Measurements from ENCODE around the gene EHBP1.

Gene EHBP1

GRCh38 chr2:62923881-62924280 lies 218.4 kb downstream of the EHBP1 start:
- no peak overlapping the region for H3K4me3 ChIP-seq (ENCODE audit: low read depth, low read length)
- H3K4me1 ChIP-seq (ENCODE audit: control insufficient read depth, insufficient read depth, low read length), result no peaks in the 10 kb centered on the region
- H3K9me3 ChIP-seq (ENCODE audit: control insufficient read depth, insufficient read depth, low read length), result no peaks in the 10 kb centered on the region
- no peaks in the 10 kb centered on the region for H3K36me3 ChIP-seq (ENCODE audit: control insufficient read depth, insufficient read depth, low read length)
- H3K27me3 ChIP-seq (ENCODE audit: control insufficient read depth, insufficient read depth, low read length), result no peaks in the 10 kb centered on the region
- H3K9ac ChIP-seq (ENCODE audit: low read depth, low read length), result no peak overlapping the region

GRCh38 chr2:62928015-62928414 lies 222.5 kb downstream of the EHBP1 start:
- Histone ChIP-seq H3K4me3 (ENCODE audit: low read depth, low read length) (no peak overlapping the region), H3K9ac (ENCODE audit: low read depth, low read length) (no peak overlapping the region), H3K36me3 (ENCODE audit: control insufficient read depth, insufficient read depth, low read length) (no peaks in the 10 kb centered on the region), H3K9me3 (ENCODE audit: control insufficient read depth, insufficient read depth, low read length) (no peaks in the 10 kb centered on the region), H3K4me1 (ENCODE audit: control insufficient read depth, insufficient read depth, low read length) (no peaks in the 10 kb centered on the region), H3K27me3 (ENCODE audit: control insufficient read depth, insufficient read depth, low read length) (no peaks in the 10 kb centered on the region)

- Histone ChIP-seq H3K4me1 (ENCODE audit: control insufficient read depth, insufficient read depth, low read length) (no peaks in the 10 kb centered on the region), H3K9me3 (ENCODE audit: control insufficient read depth, insufficient read depth, low read length) (no peaks in the 10 kb centered on the region), H3K27me3 (ENCODE audit: control insufficient read depth, insufficient read depth, low read length) (no peaks in the 10 kb centered on the region), H3K36me3 (ENCODE audit: control insufficient read depth, insufficient read depth, low read length) (no peaks in the 10 kb centered on the region), H3K4me3 (ENCODE audit: low read depth, low read length) (no peak overlapping the region), H3K9ac (ENCODE audit: low read depth, low read length) (no peak overlapping the region)
Observed at GRCh38 chr2:62931536-62931935, 226.0 kb downstream of the EHBP1 start.

GRCh38 chr2:62933398-62933917 lies 227.9 kb downstream of the EHBP1 start:
- Histone ChIP-seq H3K36me3 (ENCODE audit: control insufficient read depth, insufficient read depth, low read length) (no peaks in the 10 kb centered on the region), H3K4me1 (ENCODE audit: control insufficient read depth, insufficient read depth, low read length) (no peaks in the 10 kb centered on the region), H3K27me3 (ENCODE audit: control insufficient read depth, insufficient read depth, low read length) (no peaks in the 10 kb centered on the region), H3K9me3 (ENCODE audit: control insufficient read depth, insufficient read depth, low read length) (no peaks in the 10 kb centered on the region), H3K9ac (ENCODE audit: low read depth, low read length) (no peak overlapping the region), H3K4me3 (ENCODE audit: low read depth, low read length) (no peak overlapping the region)

- Histone ChIP-seq H3K4me1 (ENCODE audit: control insufficient read depth, insufficient read depth, low read length) (no peaks in the 10 kb centered on the region), H3K9me3 (ENCODE audit: control insufficient read depth, insufficient read depth, low read length) (no peaks in the 10 kb centered on the region), H3K9ac (ENCODE audit: low read depth, low read length) (no peak overlapping the region), H3K27me3 (ENCODE audit: control insufficient read depth, insufficient read depth, low read length) (no peaks in the 10 kb centered on the region), H3K4me3 (ENCODE audit: low read depth, low read length) (no peak overlapping the region), H3K36me3 (ENCODE audit: control insufficient read depth, insufficient read depth, low read length) (no peaks in the 10 kb centered on the region)
Observed at GRCh38 chr2:62934517-62934916, 229.0 kb downstream of the EHBP1 start.

DNA sequence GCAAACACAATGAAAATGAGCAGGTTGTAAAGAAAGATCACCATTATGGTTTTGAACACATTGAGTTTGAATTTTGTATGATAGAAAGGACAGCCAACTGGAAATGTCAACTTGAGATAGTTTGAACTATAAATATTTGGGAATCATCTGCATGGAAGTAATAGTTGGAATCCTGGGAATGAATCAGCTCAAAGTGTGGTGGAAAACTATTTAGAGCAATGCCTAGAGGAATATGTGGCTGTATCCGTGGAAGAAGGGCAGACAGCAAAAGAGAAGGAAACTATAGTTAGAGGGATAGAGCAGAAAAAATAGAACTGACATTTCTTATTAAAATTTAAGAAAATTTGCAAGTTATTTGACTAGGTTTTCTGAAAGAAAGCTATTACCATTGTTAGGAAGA lies 232.6 kb downstream of the EHBP1 start:
- no peaks in the 10 kb centered on the region for H3K27me3 ChIP-seq (ENCODE audit: control insufficient read depth, insufficient read depth, low read length)
- no peaks in the 10 kb centered on the region for H3K4me1 ChIP-seq (ENCODE audit: control insufficient read depth, insufficient read depth, low read length)
- H3K4me3 ChIP-seq (ENCODE audit: low read depth, low read length), result no peak overlapping the region
- H3K9ac ChIP-seq (ENCODE audit: low read depth, low read length), result no peak overlapping the region
- no peaks in the 10 kb centered on the region for H3K36me3 ChIP-seq (ENCODE audit: control insufficient read depth, insufficient read depth, low read length)
- no peaks in the 10 kb centered on the region for H3K9me3 ChIP-seq (ENCODE audit: control insufficient read depth, insufficient read depth, low read length)

- H3K9me3 ChIP-seq (ENCODE audit: control insufficient read depth, insufficient read depth, low read length), result no peaks in the 10 kb centered on the region
Observed at GRCh38 chr2:62939735-62940491, 234.4 kb downstream of the EHBP1 start.

DNA sequence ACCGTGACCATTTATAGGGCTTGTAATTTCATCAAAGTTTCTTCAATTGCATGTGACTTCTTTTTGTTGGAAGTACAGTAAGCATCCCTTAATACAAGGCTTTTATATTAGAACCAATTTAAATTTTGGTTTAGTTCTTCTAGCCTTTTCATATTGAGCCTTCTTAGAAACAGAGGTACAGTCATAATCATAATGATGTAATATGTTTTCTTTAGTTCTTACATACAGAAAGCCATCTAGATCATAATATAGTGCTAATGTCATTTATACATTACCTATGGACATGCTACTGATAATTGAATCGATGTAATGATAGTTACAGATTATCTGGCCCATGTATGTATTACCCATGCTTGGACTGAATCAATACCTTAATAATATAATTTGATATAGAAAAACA lies 235.2 kb downstream of the EHBP1 start:
- Histone ChIP-seq H3K9me3 (ENCODE audit: control insufficient read depth, insufficient read depth, low read length) (no peaks in the 10 kb centered on the region), H3K4me3 (ENCODE audit: low read depth, low read length) (no peak overlapping the region), H3K27me3 (ENCODE audit: control insufficient read depth, insufficient read depth, low read length) (no peaks in the 10 kb centered on the region), H3K9ac (ENCODE audit: low read depth, low read length) (no peak overlapping the region), H3K4me1 (ENCODE audit: control insufficient read depth, insufficient read depth, low read length) (no peaks in the 10 kb centered on the region), H3K36me3 (ENCODE audit: control insufficient read depth, insufficient read depth, low read length) (no peaks in the 10 kb centered on the region)

More at GRCh38 chr2:62939735-62940491, 234.4 kb downstream of the EHBP1 start:
- Histone ChIP-seq H3K4me1 (ENCODE audit: control insufficient read depth, insufficient read depth, low read length) (no peaks in the 10 kb centered on the region), H3K9ac (ENCODE audit: low read depth, low read length) (no peak overlapping the region), H3K36me3 (ENCODE audit: control insufficient read depth, insufficient read depth, low read length) (no peaks in the 10 kb centered on the region), H3K4me3 (ENCODE audit: low read depth, low read length) (no peak overlapping the region), H3K27me3 (ENCODE audit: control insufficient read depth, insufficient read depth, low read length) (no peaks in the 10 kb centered on the region)

- no peaks in the 10 kb centered on the region for H3K9me3 ChIP-seq (ENCODE audit: control insufficient read depth, insufficient read depth, low read length)
Observed at GRCh38 chr2:62941413-62941812, 235.9 kb downstream of the EHBP1 start.

DNA sequence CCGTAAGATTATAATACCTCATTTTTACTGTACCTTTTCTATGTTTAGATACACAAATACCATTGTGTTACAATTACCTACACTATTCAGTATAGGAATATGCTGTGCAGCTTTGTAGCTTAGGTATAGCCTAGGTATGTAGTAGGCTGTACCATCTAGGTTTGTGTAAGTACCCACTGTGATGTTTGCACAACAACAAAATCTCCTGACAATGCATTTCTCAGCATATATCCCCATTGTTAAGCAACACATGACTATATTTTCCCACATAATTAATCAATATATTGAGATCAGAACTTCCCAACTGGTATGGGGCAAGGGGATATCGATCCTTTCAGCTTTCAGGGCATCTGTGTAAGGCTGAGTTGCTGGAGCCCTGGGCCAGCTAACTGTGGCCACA lies 238.8 kb downstream of the EHBP1 start:
- Histone ChIP-seq H3K4me1 (ENCODE audit: control insufficient read depth, insufficient read depth, low read length) (no peaks in the 10 kb centered on the region), H3K9me3 (ENCODE audit: control insufficient read depth, insufficient read depth, low read length) (no peaks in the 10 kb centered on the region), H3K27me3 (ENCODE audit: control insufficient read depth, insufficient read depth, low read length) (no peaks in the 10 kb centered on the region), H3K4me3 (ENCODE audit: low read depth, low read length) (no peak overlapping the region), H3K9ac (ENCODE audit: low read depth, low read length) (no peak overlapping the region), H3K36me3 (ENCODE audit: control insufficient read depth, insufficient read depth, low read length) (no peaks in the 10 kb centered on the region)

More at GRCh38 chr2:62941413-62941812, 235.9 kb downstream of the EHBP1 start:
- Histone ChIP-seq H3K27me3 (ENCODE audit: control insufficient read depth, insufficient read depth, low read length) (no peaks in the 10 kb centered on the region), H3K4me3 (ENCODE audit: low read depth, low read length) (no peak overlapping the region), H3K9ac (ENCODE audit: low read depth, low read length) (no peak overlapping the region), H3K4me1 (ENCODE audit: control insufficient read depth, insufficient read depth, low read length) (no peaks in the 10 kb centered on the region), H3K36me3 (ENCODE audit: control insufficient read depth, insufficient read depth, low read length) (no peaks in the 10 kb centered on the region)

GRCh38 chr2:62947403-62947802 lies 241.9 kb downstream of the EHBP1 start:
- no peak overlapping the region for H3K4me3 ChIP-seq (ENCODE audit: low read depth, low read length)
- H3K36me3 ChIP-seq (ENCODE audit: control insufficient read depth, insufficient read depth, low read length), result no peaks in the 10 kb centered on the region
- H3K9ac ChIP-seq (ENCODE audit: low read depth, low read length), result no peak overlapping the region

GRCh38 chr2:62956651-62957050 lies 251.1 kb downstream of the EHBP1 start:
- Histone ChIP-seq H3K4me1 (ENCODE audit: control insufficient read depth, insufficient read depth, low read length) (no peaks in the 10 kb centered on the region), H3K36me3 (ENCODE audit: control insufficient read depth, insufficient read depth, low read length) (no peaks in the 10 kb centered on the region), H3K4me3 (ENCODE audit: low read depth, low read length) (no peak overlapping the region), H3K9me3 (ENCODE audit: control insufficient read depth, insufficient read depth, low read length) (no peaks in the 10 kb centered on the region), H3K9ac (ENCODE audit: low read depth, low read length) (no peak overlapping the region), H3K27me3 (ENCODE audit: control insufficient read depth, insufficient read depth, low read length) (no peaks in the 10 kb centered on the region)

More at GRCh38 chr2:62947403-62947802, 241.9 kb downstream of the EHBP1 start:
- H3K4me1 ChIP-seq (ENCODE audit: control insufficient read depth, insufficient read depth, low read length), result no peaks in the 10 kb centered on the region
- no peaks in the 10 kb centered on the region for H3K27me3 ChIP-seq (ENCODE audit: control insufficient read depth, insufficient read depth, low read length)
- no peaks in the 10 kb centered on the region for H3K9me3 ChIP-seq (ENCODE audit: control insufficient read depth, insufficient read depth, low read length)
